Stimulated activated CD4-positive, alpha-beta T cell treated with anti-CD3 and anti-CD28 coated beads, TNF-alpha, amount 100 ng/mL, for 4 hours (primary cell): ENCODE data around the gene EP400.
A peak's percentile ranks its signal among the peaks of the same experiment; 100 is the strongest.

Experiments
- DNase-seq, 3 experiments: peaks; one replicate each; pipeline ENCODE4 v3.0.0-alpha.2; 2020; ENCODE audit warnings: low read depth in 3 of 3

EP400 gene

DNA sequence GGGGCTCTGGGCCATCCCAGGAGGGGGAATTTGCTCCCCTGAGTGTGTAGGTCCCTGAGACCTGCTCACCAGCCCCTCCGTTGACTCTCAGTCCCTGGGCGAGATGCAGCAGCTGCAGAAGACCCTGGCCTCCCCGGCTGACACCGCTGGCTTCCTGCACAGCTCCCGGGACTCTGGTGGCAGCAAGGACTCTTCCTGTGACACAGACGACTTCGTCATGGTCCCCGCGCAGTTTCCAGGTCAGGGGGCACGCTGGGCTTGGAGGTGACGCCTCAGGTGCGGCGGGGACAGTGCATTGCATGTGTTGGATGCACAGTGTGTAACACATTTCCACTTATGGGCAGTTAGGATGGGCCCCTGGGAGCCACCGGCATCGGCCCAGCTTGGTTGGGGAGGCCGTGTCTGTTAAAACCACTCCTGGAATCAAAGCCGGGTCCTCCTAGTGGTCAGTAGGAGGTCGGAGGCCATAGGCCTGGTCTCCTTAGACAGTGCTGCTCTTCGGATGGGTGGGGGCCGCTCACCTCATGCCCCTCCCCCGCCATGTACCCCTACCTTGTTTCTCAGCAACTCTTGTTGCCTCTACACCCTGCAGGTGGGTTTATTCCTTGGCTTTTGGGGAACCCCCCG lies 37.8 kb upstream of the EP400 start:
- DNase-seq, result no peak

- DNase-seq, result no peak
Measured at GRCh38 chr12:131912518-131913274, 37.0 kb upstream of the EP400 start.

DNA sequence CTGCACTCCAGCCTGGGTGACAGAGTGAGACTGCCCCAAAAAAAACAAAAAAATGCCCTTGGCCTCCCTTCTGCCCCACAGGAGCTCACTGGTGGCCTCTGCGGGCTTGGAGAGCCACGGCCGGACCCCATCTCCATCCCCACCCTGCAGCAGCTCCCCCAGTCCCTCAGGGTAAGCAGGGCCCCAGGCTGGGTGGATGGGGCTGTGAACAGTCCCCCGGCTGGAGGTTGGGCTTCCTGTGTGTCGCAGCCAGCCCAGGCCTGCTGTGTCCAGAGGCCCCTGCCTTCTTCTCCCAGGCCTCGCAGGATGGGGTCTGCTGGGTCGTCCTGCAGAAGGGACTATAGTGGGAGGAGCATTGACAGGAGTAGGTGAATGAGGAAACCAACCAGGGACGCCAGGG lies 36.1 kb upstream of the EP400 start:
- no peak for DNase-seq

DNA sequence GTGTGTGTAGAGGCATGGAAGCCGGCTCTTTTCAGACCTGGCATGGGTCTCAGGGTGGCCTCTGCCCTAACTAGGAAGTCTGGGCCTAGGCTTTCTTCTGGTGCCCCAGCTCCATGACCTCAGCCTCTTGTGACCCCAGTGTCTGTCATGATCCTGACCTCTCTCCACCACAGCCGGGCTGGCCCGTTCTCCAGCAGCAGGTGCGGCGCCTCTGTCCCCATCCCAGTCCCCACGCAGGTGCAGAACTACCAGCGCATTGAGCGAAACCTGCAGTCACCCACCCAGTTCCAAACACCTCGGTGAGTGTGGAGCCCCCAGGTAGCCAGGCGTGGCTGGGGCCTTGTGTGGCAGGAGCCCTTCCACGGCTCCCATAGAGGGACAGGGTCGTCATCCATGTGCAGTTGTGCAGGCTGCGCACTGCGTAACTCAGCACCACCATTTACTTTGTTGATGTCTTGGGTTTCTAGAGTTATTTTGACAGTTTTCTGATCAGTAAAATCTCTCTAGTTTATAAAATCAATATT lies 35.5 kb upstream of the EP400 start:
- DNase-seq, result no peak

- DNase-seq, result no peak
Measured at GRCh38 chr12:131915000-131915689, 34.6 kb upstream of the EP400 start.

DNA sequence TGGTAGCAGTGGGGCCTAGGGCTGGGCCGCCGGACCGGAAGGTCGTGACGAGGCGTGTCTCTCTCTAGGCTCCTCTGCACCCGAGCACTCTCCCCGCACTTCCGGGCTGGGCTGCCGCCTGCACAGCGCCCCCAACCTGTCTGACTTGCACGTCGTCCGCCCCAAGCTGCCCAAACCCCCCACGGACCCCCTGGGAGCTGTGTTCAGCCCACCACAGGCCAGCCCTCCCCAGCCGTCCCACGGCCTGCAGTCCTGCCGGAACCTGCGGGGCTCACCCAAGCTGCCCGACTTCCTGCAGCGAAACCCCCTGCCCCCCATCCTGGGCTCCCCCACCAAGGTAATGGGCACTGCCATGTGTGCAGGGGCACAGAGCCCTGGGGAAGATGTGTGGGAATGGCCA lies 33.9 kb upstream of the EP400 start:
- DNase-seq, result no peak

GRCh38 chr12:131916306-131917138 lies 33.2 kb upstream of the EP400 start:
- DNase-seq, result no peak

DNA sequence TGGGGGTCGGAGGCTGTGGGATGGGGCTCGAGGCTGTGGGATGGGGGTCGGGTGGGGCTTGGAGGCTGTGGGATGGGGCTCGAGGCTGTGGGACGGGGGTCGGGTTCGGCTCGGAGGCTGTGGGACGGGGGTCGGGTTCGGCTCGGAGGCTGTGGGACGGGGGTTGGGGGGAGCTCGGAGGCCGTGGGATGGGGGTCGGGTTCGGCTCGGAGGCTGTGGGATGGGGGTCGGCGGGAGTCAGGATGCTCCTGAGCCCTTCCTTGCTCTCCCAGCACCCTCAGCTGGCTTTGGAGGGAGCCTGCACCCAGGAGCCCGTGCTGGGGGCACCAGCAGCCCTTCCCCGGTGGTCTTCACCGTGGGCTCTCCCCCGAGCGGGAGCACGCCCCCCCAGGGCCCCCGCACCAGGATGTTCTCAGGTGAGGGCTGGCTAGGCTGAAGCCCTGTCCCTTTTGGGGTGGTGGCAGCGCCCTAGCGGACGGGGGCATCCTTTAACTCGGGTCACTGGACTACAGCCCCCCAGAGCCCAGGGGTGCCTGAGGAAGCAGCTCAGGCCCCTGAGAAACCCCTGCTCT lies 32.5 kb upstream of the EP400 start:
- DNase-seq, result peak in 1 of 3 experiments; percentile 20

DNA sequence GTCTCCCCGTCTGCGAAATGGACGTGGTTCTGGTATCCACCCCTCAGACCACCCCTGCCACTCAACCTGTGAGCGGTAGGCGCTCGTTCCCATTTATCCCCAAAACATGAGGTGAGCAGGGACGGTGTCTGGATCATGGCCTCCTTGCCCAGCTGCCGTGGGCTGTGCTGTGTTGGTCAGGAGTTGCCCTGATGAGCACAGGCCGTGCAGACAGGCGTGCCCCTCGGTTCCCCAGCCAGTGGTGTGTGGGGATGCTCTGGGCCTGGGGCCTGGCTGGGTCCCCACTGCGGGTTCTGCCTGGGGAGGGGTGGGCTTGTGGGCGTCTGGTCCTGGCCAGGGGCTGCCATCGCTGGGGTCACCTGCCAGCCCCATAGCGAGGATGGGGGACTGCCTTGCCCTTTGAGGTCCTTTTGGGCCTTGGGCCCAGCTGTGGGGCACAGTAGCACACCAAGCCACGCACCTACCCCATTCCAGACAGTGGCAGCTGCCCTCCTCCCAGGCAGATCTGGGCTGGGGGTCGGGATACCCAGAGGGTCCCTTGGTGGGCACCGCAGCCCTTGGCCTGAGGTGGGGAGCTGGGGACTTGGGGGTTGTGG lies 31.9 kb upstream of the EP400 start:
- DNase-seq, result no peak

DNA sequence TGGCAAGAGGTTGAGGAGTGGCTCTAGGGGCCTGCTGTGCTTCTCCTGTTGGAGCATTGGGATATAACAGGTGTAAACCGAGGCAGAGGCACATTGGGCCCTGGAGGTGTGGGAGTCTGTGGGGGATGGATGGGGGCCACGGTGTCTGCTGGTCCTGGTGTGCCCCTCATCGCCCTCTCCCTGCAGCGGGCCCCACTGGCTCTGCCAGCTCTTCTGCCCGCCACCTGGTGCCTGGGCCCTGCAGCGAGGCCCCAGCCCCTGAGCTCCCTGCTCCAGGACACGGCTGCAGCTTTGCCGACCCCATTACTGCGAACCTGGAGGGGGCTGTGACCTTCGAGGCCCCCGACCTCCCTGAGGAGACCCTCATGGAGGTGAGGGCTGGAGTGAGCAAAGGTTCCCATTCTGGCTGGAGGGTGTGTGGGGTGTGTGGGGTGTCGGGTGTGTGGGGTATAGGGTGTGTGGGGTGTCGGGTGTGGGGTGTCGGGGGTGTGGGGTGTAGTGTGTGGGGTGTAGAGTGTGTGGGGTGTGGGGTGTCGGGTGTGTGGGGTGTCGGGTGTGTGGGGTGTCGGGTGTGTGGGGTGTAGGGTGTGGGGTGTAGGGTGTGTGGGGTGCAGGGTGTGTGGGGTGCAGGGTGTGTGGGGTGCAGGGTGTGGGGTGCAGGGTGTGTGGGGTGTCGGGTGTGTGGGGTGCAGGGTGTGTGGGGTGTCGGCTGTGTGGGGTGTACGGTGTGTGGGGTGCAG lies 31.3 kb upstream of the EP400 start:
- no peak for DNase-seq

DNA sequence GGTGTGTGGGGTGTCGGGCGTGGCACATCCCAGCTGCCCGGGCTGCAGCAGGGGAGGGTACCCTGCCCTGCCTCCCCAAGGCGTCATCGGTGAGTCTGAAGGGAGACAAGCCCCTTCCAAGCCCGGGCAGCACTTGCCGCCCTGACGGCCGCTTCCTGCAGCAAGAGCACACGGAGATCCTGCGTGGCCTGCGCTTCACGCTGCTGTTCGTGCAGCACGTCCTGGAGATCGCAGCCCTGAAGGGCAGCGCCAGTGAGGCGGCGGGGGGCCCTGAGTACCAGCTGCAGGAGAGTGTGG lies 30.7 kb upstream of the EP400 start:
- no peak for DNase-seq

DNA sequence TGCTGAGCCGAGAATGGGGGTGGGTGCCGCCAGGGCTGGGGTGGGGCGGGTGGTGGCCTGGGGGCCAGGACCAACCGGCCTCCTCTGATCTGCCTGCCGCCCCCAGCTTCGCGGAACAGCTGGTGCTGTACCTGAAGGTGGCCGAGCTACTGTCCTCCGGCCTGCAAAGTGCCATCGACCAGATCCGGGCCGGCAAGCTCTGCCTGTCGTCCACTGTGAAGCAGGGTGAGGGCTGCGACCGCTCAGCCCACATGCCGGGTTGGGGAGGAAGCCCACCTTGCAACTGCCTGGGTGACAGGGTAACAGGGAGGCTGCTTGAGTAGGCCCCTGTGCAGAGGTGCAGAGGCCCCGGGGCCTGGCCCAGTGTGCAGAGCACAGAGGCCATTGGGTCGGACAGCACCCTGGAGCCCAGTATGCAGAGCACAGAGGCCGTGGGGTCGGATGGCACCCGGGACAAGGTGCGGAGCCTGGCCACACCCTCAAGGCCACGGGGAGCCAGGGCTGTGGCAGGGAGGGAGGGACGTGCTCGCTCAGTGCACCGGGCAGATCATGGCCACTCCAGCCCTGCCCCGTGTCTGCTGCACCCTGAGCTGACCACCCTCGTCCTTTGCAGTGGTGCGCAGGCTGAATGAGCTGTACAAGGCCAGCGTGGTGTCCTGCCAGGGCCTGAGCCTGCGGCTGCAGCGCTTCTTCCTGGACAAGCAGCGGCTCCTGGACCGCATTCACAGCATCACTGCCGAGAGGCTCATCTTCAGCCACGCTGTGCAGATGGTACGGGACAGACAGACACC lies 30.2 kb upstream of the EP400 start:
- no peak for DNase-seq

DNA sequence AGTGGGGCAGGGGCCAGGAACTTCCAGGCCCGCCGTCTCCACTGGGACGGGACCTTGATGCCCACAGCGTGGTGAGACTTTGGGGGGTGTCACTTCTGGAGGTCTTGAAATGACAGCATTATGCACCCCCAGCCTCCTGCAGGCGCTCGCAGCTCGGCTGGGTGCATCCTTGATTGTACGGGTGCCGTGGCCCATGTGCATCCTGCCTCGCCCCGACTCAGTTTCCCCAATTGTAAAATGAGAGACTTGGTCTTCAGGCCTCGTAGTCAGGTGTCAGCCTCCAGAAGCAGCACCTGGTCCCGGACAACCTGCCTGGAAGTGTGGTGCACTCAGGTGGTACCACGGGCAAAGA lies 29.6 kb upstream of the EP400 start:
- no peak for DNase-seq

DNA sequence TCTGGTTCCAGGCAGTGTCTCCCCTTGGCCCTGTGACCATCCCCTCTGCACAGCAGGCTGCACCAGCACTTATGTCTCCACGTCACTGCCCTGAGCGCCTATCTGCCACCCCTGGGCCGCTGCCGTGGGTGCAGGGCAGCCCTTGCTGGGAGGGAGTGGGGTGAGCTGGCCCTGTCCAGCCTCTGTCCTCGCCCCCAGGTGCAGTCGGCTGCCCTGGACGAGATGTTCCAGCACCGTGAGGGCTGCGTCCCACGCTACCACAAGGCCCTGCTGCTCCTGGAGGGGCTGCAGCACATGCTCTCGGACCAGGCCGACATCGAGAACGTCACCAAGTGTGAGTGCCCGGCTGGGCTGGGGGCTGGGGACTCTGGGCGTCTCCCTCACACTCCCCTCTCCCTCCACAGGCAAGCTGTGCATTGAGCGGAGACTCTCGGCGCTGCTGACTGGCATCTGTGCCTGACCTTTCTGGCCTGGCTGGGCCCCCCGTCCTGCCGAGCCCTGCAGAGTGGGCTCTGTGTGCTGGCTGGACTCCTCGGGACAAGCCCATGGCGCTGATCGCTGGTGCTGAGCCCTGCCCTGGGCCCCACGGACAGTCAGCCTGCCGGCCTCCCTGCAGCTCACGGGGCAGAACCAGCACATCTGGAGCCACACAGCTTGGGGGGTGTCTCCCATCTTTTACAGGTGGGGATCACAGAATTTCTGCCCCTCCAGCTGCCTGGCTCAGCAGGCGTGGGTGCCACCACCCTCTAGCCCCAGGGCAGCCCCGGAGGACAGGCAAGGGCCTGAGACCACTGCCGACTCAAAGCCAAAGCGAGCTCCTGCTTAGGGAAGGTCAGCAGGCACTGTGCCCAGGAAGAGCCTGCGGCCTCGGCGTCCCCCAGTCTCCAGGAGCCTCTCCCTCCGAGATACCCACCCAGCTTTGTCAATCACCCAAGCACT lies 28.6 kb upstream of the EP400 start:
- no peak for DNase-seq

GRCh38 chr12:131921866-131922769 lies 27.6 kb upstream of the EP400 start:
- DNase-seq, result no peak

DNA sequence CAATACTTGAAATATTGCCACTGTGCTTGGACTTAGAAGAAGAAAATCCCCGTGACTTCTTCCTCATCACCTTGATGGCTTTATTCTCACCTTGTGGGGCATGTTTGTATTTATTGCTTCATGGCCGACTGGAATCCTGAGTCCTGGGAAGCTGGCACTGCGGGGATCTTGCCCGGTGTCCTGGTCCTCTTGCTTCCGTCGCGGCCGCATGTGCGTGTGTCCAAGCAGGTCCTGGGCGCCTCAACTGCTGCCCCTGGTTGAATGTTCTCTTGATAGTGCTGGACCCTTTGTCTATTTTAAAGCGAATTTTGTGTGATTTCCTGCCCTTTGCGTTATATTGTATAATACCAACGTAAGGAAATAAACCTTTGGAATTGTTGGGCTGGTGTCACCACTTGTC lies 27.0 kb upstream of the EP400 start:
- DNase-seq, result no peak

DNA sequence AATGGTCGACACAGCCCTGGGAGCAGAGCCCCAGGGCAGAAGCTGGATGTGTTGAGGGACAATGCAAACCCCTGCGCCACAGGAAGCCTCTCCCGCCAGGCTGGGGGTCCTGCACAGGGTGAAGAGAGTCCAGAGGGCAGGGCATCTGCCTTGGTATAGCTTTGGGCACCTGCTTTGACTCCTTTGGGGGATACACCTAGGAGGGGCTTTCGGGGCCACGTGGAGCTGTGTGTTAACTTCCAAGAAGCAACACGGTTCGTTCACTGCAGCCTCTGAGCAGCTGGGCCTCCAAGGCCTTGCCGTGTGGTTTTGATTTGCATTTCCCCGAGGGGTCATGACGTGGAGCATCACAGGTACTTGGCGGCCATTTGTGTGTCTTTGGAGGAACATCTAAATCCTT lies 26.5 kb upstream of the EP400 start:
- DNase-seq, result no peak
